ENCODE results near the gene SLC35E3.
A peak's percentile ranks its signal among the peaks of the same experiment; 100 is the strongest.
"Not testable (repeated sequence)": the region's sequence is repeated elsewhere in the genome, so short reads cannot be mapped to it uniquely, and the experiment has no call there.

The SLC35E3 gene

DNA sequence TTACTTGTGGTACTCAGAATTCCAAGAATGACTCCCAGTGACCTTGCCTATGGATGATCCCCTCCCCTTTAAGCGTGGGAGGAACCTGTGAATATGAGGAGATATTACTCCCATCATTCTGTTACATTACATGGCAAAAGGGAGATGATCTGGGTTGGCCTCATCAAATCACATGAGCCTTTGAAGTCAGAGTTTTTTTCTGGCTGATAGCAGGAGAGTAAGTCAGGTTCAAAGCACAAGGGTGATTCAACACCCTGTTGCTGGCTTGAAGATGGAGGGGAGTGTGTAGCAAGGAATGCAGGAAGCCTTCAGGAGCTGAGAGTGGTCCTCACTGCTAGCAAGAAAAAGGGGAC lies 52.9 kb downstream of the SLC35E3 start:
- DNase-seq: no peak

GRCh38 chr12:68800294-68800693 lies 54.3 kb downstream of the SLC35E3 start:
- DNase-seq: no peak

- DNase-seq: not testable (repeated sequence)
Observed at GRCh38 chr12:68801124-68801523, 55.1 kb downstream of the SLC35E3 start.

DNA sequence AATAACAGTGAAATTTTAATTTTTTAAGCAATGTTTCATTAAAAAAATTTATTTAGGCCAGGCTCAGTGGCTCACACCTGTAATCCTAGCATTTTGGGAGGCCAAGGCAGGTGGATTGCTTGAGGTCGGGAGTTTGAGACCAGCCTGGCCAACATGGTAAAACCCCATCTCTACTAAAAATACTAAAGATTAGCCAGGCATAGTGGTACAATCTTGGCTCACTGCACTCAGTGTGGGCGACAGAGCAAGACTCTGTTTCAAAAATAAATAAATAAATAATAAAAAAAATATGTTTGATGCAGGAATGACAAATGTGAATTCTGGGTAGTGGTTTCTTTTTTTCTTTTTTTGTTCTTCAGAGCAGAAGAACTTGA lies 56.4 kb downstream of the SLC35E3 start:
- DNase-seq: not testable (repeated sequence)

DNA sequence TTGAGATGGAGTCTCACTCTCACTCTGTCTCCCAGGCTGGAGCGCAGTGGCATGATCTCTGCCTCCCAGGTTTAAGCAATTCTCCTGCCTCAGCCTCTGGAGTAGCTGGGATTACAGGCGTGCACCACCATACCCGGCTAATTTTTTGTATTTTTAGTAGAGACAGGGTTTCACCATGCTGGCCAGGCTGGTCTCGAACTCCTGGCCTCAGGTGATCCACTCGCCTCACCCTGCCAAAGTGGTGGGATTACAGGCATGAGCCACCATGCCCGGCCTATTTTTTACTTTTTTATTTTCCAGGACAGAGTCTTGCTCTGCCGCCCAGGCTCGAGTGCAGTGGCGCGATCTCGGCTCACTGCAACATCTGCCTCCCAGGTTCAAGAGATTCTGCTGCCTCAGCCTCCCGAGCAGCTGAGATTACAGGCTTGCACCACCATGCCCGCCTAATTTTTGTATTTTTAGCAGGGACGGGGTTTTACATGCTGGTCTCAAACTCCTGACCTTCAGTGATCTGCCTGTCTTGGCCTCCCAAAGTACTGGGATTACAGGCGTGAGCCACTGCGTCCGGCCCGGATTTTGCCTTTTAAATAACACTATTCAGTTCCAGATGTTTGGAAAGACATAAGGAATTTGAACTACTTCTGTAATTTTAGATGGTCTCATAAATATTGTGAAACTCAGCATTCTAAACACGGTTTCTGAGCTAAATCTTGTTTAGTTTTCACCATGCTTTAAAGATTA lies 57.1 kb downstream of the SLC35E3 start:
- not testable (repeated sequence) for DNase-seq

- no peak for DNase-seq
Observed at GRCh38 chr12:68803948-68804656, 58.1 kb downstream of the SLC35E3 start.

- no peak for DNase-seq
Observed at GRCh38 chr12:68804657-68805591, 58.9 kb downstream of the SLC35E3 start.

DNA sequence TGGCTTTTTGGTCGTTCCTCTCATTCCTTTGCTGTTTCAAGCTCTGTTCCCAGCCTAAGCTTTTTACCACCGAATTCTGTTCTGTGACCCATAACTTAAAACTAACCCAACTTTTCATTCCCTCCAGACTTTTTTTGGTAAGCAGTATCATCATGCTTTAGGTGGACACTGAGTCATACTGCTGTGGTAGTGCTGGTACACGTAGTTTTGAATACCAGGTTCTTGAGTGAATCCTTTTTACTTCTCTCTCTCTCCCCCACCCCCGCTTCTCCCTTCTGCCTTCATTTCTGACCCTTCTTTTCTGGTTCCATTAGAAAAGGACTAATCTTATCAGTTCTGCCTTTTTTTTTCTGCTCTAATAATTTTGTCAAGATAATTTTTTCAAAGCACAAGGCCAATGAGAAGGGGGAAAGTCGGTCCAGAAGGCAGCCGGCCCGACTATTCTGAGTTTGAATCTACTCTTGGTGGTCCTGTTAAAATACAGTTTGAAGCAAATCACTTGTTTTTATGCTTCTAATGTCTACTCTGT lies 59.7 kb downstream of the SLC35E3 start:
- DNase-seq: no peak

- DNase-seq: no peak
Observed at GRCh38 chr12:68806488-68807237, 60.7 kb downstream of the SLC35E3 start.

DNA sequence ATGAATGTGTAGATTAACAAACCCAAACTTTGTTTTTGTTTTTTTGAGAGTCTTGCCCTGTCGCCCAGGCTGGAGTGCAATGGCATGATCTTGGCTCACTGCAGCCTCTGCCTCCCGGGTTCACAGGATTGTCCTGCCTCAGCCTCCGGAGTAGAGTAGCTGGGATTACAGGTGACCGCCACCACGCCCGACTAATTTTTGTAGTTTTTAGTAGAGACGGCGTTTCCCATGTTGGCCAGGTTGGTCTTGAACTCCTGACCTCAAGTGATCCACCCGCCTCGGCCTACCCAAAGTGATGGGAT lies 61.2 kb downstream of the SLC35E3 start:
- not testable (repeated sequence) for DNase-seq

GRCh38 chr12:68807576-68808387 lies 61.8 kb downstream of the SLC35E3 start, which contains the start of gene MDM2:
MDM2 (plus strand) TSS chr12:68808177; CDS start chr12:68808478, 301 bp downstream.
- peak; percentile 87 for DNase-seq

GRCh38 chr12:68808388-68809189 lies 62.6 kb downstream of the SLC35E3 start:
- DNase-seq: peak; percentile 18

- DNase-seq: no peak
Observed at GRCh38 chr12:68809190-68810026, 63.4 kb downstream of the SLC35E3 start.

GRCh38 chr12:68810027-68810389 lies 64.0 kb downstream of the SLC35E3 start:
- DNase-seq: not testable (repeated sequence)

- DNase-seq: not testable (repeated sequence)
Observed at GRCh38 chr12:68811573-68811972, 65.6 kb downstream of the SLC35E3 start.

DNA sequence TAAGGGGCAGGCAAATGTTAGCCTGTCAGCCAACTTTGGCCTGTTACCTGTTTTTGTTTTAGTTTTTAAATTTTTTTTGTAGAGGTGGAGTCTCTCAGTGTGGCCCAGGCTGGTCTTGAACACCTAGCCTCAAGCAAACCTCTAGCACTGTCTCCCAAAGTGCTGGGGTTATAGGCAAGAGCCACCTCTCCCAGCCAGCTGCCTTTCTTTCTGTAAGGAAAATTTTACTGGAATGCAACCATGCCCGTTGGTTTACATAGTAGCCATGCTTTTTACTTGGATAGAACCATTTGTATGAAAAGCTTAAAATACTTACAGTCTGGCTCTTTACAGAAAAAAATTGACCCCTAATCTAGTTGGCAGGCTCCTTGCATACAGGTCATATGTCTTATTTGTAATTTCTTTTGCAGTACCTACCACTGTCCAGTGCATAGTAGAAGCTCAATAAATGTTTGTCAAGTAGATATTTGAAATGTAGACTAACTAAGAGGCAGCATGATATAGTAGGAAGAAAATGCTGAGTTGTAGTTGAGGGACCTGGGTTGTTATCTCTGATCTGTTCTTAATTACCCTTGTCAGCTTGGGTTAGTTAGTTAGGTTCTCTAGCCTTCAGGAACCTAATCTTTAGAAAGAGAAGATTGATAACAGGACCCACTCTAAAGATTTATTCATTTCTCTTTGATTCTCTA lies 66.7 kb downstream of the SLC35E3 start:
- no peak for DNase-seq

DNA sequence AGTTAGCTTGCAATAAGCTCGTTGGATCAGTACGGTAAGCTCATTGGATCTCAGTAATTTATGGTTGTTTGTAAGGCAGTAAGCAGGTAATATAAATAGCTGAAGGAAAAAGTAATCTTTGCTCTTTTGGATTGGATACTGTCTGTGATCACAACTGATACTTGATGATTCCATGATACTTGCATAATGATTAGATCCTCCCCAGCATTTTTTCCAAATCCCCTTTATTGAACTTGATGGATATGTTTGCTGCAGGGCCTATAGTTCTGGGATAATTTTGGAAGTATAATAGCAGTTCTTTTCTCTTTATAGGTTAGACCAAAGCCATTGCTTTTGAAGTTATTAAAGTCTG lies 67.2 kb downstream of the SLC35E3 start:
- DNase-seq: no peak

GRCh38 chr12:68814490-68815231 lies 68.7 kb downstream of the SLC35E3 start:
- no peak for DNase-seq

All from NCI-H1092 (cell line).